ENCODE measurements around the gene CD3D. TPM values are rescaled to one million over a fixed set of nuclear protein-coding genes. Genes with fewer than 3 reads are reported as not detected.

CD3D gene
- total RNA-seq = 1 to 10 TPM in 1 of 4 donors, under 1 TPM in 2, not detected in 1; 0.44 to 5.8 (median 0.46) TPM

- WGBS, 2 donors = 78 to 87% methylated on average over 13 of the region's 13 CpGs
- intact Hi-C loops (cut with DNase I; ENCODE audit: low total_unique reads) = no loop called here
- no peak for DNase-seq (ENCODE audit: low spot score in 2 of 2)
- TF ChIP-seq CTCF (IDR thresholded peaks at IDR 0.05) (no peak), POLR2A (IDR thresholded peaks at IDR 0.05) (no peak)
- H3K4me3 ChIP-seq (ENCODE audit: low read depth, poor library complexity, severe bottlenecking) = no peak within 1 kb of the TSS
These were observed at the start of gene CD3D for GRCh38 chr11:118342503-118343161. Gene CD3D, minus strand, starts transcription at chr11:118342705. Its CDS starts 98 bp downstream, at chr11:118342607.

GRCh38 chr11:118383657-118384056, 41.2 kb upstream of the CD3D start:
- TF ChIP-seq POLR2A (IDR thresholded peaks at IDR 0.05) (no peak), CTCF (IDR thresholded peaks at IDR 0.05) (no peak)
- no peak overlapping the region for H3K4me3 ChIP-seq (ENCODE audit: low read depth, poor library complexity, severe bottlenecking)
- DNase-seq (ENCODE audit: low spot score in 2 of 2) = no peak
- WGBS, 2 donors = 94 to 96% methylated on average over 3 of the region's 3 CpGs
- intact Hi-C loops (cut with DNase I; ENCODE audit: low total_unique reads) = loop anchor here (10.0 kb wide), 1 partner anchor 121 kb away; no protein-coding TSS in a partner anchor

GRCh38 chr11:118382954-118383353, 40.4 kb upstream of the CD3D start:
- 90 to 91% methylated on average over 3 of the region's 3 CpGs for WGBS, 2 donors
- no peak overlapping the region for H3K4me3 ChIP-seq (ENCODE audit: low read depth, poor library complexity, severe bottlenecking)
- intact Hi-C loops (cut with DNase I; ENCODE audit: low total_unique reads) = loop anchor here (10.0 kb wide), 1 partner anchor 122 kb away; no protein-coding TSS in a partner anchor

GRCh38 chr11:118380571-118380970, 38.1 kb upstream of the CD3D start:
- no peak for TF ChIP-seq POLR2A (IDR thresholded peaks at IDR 0.05)
- DNase-seq (ENCODE audit: low spot score in 2 of 2) = no peak
- intact Hi-C loops (cut with DNase I; ENCODE audit: low total_unique reads) = loop anchor here (10.0 kb wide), 1 partner anchor 124 kb away; no protein-coding TSS in a partner anchor
- H3K4me3 ChIP-seq (ENCODE audit: low read depth, poor library complexity, severe bottlenecking) = no peak overlapping the region

More at GRCh38 chr11:118382954-118383353, 40.4 kb upstream of the CD3D start:
- TF ChIP-seq POLR2A (IDR thresholded peaks at IDR 0.05) (no peak), CTCF (IDR thresholded peaks at IDR 0.05) (no peak)
- no peak for DNase-seq (ENCODE audit: low spot score in 2 of 2)

- intact Hi-C loops (cut with DNase I; ENCODE audit: low total_unique reads) = no loop called here
- WGBS, 2 donors = 80 to 90% methylated on average over 4 of the region's 4 CpGs
- DNase-seq (ENCODE audit: low spot score in 2 of 2) = no peak
- TF ChIP-seq POLR2A (IDR thresholded peaks at IDR 0.05) = no peak
- TF ChIP-seq CTCF (IDR thresholded peaks at IDR 0.05) = no peak
- H3K4me3 ChIP-seq (ENCODE audit: low read depth, poor library complexity, severe bottlenecking) = no peak overlapping the region
These were observed 37.0 kb upstream of the CD3D start for GRCh38 chr11:118379497-118379896.

GRCh38 chr11:118375978-118376377, 33.5 kb upstream of the CD3D start:
- intact Hi-C loops (cut with DNase I; ENCODE audit: low total_unique reads) = no loop called here
- TF ChIP-seq CTCF (IDR thresholded peaks at IDR 0.05) (no peak), POLR2A (IDR thresholded peaks at IDR 0.05) (no peak)
- H3K4me3 ChIP-seq (ENCODE audit: low read depth, poor library complexity, severe bottlenecking) = no peak overlapping the region
- DNase-seq (ENCODE audit: low spot score in 2 of 2) = no peak

All from lower leg skin (tissue), 4 donors.